ENCODE results near the gene OTOF.

OTOF gene

DNA sequence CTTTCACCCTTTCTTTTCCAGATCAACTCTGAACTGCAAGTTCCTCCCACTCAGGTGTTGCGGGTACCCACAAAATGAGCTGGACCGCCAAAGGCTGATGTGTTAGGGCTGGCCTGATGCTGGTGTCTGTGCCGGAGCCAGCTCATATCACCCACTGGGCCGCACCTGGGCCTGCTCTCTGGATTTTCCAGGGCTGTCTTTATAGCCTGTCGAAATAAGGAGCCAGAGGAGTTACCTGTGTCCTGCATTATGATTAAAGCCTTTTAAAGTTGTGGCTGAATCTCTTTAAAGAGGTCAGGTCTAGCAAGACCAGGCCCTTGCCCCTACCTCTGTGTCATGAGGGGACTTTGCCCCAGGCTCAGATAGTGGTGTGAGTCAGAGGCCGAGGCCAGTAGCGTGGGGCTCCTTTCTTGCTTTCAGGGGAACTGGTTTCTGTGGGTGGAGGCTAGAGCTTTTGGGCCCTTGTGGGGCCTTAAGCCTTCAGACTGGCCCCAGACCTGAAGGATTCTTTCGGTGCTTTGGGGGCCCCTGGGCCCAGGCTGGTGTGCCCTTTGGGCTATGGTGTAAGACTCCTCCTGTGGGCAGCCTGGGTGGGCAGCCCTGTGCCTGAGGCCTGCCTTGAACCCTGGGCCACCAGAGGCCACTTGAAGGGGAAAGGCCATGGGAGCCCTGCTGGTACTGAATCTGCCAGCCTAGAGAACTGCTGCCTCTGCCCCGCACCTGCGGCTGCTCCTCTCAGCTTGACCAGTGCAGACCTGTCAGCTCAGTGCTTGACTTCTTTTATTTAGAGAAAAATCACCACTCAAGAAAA lies 21.3 kb downstream of the OTOF start:
- DNase-seq (ENCODE audit: extremely low spot score) = no peak

DNA sequence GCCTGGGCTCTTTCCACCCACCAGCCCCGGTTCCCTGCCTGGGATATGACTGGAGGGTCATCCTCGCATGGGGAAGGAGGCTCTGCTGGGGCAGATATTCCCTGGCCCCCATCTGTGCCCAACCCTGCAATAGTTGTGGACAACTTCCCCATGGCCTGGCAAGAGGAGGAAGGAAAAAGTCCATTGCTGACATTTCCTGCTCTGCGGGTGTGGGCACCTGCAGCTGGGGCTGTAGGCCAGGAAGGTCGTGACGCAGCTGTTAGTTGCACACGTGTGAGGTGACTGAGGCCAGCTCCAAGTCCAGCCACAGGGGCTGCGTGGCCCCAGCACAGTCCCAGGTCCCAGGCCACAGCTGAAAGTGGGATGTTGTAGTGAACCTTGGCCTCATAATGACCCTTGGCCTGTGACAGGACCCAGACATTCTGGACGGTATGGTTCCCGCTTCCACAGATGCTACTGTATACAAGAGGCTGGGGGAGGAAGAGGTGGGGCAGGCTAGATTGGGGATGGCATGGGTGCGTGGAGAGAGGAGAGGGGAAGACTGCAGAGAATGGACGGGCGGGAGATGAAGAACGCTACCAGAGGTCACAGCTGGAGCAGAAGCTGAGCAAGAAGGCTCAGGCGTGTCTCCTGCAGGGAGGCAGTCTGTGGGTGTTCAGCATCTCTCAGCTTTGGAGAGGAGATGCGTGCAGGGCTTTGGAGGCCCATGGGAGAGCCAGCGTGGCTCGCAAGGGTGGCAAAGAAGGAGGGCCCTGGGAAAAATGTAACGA lies 22.1 kb downstream of the OTOF start:
- no peak for TF ChIP-seq CTCF (IDR thresholded peaks at IDR 0.05; ENCODE audit: control extremely low read depth, extremely low read depth, low read depth, missing control alignments)
- DNase-seq (ENCODE audit: extremely low spot score) = no peak
- ChIA-PET CTCF (interaction anchor here (1.2 to 1.3 kb wide), 3 partner anchors 12 to 54 kb away, joined by 3 to 5 read pairs (median 3); no protein-coding TSS in a partner anchor), POLR2A (no interaction called here)

More for the DNA sequence above, 21.3 kb downstream of the OTOF start:
- CTCF ChIA-PET = interaction anchor here (1.3 kb wide), 1 partner anchor 34 kb away, joined by 3 read pairs; no protein-coding TSS in a partner anchor
- no peak for TF ChIP-seq CTCF (IDR thresholded peaks at IDR 0.05; ENCODE audit: control extremely low read depth, extremely low read depth, low read depth, missing control alignments)
- POLR2A ChIA-PET = interaction anchor here (0.6 kb wide), 1 partner anchor 26 kb away, joined by 3 read pairs; no protein-coding TSS in a partner anchor

DNA sequence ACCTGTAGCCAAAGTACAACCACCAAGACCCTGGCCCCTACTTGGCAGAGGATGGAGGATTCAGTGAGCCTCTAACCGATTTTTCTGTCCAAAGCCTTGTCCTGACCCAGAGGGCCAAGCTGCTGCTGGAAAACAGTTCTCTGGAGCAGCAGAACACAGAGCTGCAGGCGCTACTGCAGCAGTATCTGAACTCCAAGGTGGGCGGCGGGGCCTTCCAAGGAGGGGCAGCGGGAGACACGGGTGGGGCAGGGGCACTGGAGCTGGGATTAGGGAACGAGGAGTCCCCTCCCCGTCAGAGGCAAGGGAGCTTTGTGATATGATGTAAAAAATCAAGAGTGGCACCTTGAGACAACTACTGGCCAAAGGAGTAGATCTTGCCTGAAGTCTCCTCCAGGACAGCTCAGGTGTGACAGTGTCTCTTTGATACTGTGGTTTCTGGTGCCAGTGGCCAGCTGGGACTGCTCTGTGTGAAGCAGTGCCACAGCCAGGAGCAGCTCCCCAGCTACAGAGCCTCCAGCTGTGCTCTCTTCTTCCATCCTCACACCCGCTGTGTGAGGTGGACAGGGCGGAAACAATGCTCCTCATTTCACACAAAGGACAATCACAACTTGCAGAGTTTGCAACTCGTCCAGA lies 22.8 kb downstream of the OTOF start:
- no peak for DNase-seq (ENCODE audit: extremely low spot score)
- ChIA-PET CTCF (interaction anchor here (1.2 to 1.3 kb wide), 3 partner anchors 12 to 54 kb away, joined by 3 to 5 read pairs (median 3); no protein-coding TSS in a partner anchor), POLR2A (no interaction called here)
- no peak for TF ChIP-seq CTCF (IDR thresholded peaks at IDR 0.05; ENCODE audit: control extremely low read depth, extremely low read depth, low read depth, missing control alignments)

DNA sequence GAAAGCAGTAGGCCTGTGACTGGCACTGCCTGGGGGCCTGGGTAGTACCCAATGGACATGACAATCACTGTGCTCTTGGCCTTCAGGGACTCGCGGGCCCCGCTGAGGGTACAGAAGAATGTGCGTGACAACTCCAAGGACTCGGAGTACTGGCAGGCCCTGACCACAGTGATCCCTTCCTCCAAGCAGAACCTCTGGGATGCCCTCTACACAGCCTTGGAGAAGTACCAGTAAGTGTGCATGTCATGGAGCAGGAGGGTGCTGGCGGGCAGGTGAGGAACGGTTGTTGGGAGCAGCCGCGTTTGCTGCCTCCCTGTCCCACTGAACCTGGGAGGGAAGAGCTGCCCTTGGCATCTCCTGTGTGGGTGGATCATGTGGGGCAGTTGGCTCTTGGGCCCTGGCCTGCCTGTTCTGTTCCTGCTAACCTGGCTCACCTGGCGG lies 23.3 kb downstream of the OTOF start:
- ChIA-PET CTCF (interaction anchor here (1.2 to 1.3 kb wide), 2 partner anchors 13 to 55 kb away, joined by 3 to 5 read pairs; no protein-coding TSS in a partner anchor), POLR2A (no interaction called here)
- no peak for TF ChIP-seq CTCF (IDR thresholded peaks at IDR 0.05; ENCODE audit: control extremely low read depth, extremely low read depth, low read depth, missing control alignments)
- DNase-seq (ENCODE audit: extremely low spot score) = no peak

GRCh38 chr2:26453421-26454329 lies 24.2 kb downstream of the OTOF start:
- ChIA-PET POLR2A (interaction anchor here (0.6 kb wide), 1 partner anchor 128 kb away, joined by 3 read pairs; no protein-coding TSS in a partner anchor), CTCF (no interaction called here)
- DNase-seq (ENCODE audit: extremely low spot score) = no peak
- no peak for TF ChIP-seq CTCF (IDR thresholded peaks at IDR 0.05; ENCODE audit: control extremely low read depth, extremely low read depth, low read depth, missing control alignments)
